NB4 (cell line): ENCODE measurements around the gene ITCH.

Source experiments
- DNase-seq: peaks from one replicate; pipeline ENCODE4 v3.0.0; 2010; ENCODE audit warnings: low read depth
- H3K4me3 ChIP-seq: one replicate; pipeline ENCODE4 v1.5.1; 2011; ENCODE audit warnings: mild to moderate bottlenecking, low read depth, low read length, moderate library complexity
- CTCF ChIP-seq: IDR thresholded peaks from one replicate; pipeline ENCODE4 v1.5.1; 2012; ENCODE audit warnings: low read depth, low read length
- MAX ChIP-seq: IDR thresholded peaks from 2 replicates; pipeline ENCODE4 v1.6.1; 2011; ENCODE audit warnings: low read depth, low read length
- MYC ChIP-seq: IDR thresholded peaks from 2 replicates; pipeline ENCODE4 v1.6.1; 2011; ENCODE audit warnings: low read depth, low read length
- POLR2A ChIP-seq: IDR thresholded peaks from 2 replicates; pipeline ENCODE4 v1.6.1; 2011; ENCODE audit warnings: mild to moderate bottlenecking; ENCODE audit not compliant: insufficient read length; ENCODE audit errors: extremely low read depth

Gene ITCH

DNA sequence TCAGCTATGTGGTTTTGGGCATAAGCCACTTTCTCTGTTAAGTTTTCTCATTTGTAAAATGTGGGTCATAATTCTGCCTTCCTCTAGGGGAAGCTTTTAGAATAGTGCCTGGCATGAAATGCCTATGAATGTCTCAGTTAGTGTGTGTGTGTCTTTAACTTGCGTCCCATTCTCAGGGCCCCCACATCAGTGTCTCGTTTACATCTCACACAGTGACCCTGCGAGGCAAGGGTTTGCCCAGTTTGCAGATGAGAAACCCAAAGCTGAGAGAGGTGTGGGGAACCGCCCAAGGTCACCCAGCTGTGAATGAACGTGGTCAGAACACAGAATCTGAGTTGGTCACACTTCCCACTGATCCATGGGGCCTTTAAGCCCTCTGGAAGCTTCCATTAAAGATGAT lies 167.3 kb downstream of the ITCH start:
- H3K4me3 ChIP-seq = no peak overlapping the region
- TF ChIP-seq MYC (no peak), CTCF (no peak), MAX (no peak), POLR2A (no peak)
- DNase-seq = no peak

GRCh38 chr20:34531608-34532265 lies 168.7 kb downstream of the ITCH start:
- TF ChIP-seq MAX (no peak), MYC (no peak), POLR2A (no peak), CTCF (no peak)

GRCh38 chr20:34532320-34532719 lies 169.2 kb downstream of the ITCH start:
- H3K4me3 ChIP-seq = no peak overlapping the region
- no peak for DNase-seq
- TF ChIP-seq MAX (no peak), POLR2A (no peak), CTCF (no peak), MYC (no peak)

More at GRCh38 chr20:34531608-34532265, 168.7 kb downstream of the ITCH start:
- no peak for DNase-seq
- no peak overlapping the region for H3K4me3 ChIP-seq

GRCh38 chr20:34532756-34533155 lies 169.7 kb downstream of the ITCH start:
- DNase-seq = no peak
- TF ChIP-seq MAX = no peak
- no peak for TF ChIP-seq CTCF
- no peak for TF ChIP-seq MYC
- TF ChIP-seq POLR2A = no peak
- H3K4me3 ChIP-seq = no peak overlapping the region

DNA sequence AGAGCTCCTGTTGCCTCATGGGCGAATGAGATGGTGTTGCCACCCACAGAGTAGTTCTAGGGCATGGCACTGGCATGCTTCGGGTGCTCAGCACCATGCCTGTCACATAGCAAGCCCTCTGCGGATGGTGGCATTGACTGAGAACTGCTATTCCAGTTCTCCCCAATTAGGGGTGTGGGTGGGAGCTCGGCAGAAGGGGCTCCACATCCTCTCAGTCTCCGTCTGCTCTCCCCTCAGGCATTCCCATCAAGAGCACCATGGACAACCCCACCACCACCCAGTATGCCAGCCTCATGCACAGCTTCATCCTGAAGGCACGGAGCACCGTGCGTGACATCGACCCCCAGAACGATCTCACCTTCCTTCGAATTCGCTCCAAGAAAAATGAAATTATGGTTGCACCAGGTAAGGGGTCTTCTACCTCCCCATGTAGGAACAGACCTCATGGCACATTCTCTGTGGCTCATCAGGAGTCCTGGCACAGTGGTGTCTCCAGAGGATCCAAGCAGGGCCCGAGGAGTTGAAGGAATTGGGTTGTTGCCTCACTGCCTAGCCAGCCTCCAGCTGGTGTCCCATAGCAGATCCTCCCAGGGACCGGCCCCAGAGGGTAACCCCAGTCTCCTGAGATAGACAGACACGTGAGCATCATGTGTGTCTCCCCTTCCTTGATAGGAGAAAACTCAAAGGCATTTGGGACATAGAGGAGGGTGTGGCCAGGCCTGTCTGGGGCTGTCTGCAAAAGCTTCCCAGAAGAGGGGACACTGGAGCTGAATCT lies 171.5 kb downstream of the ITCH start:
- TF ChIP-seq MYC (no peak), CTCF (no peak), MAX (no peak), POLR2A (no peak)
- H3K4me3 ChIP-seq = no peak overlapping the region
- no peak for DNase-seq
